ENCODE measurements around the gene PCNX4.

DNA sequence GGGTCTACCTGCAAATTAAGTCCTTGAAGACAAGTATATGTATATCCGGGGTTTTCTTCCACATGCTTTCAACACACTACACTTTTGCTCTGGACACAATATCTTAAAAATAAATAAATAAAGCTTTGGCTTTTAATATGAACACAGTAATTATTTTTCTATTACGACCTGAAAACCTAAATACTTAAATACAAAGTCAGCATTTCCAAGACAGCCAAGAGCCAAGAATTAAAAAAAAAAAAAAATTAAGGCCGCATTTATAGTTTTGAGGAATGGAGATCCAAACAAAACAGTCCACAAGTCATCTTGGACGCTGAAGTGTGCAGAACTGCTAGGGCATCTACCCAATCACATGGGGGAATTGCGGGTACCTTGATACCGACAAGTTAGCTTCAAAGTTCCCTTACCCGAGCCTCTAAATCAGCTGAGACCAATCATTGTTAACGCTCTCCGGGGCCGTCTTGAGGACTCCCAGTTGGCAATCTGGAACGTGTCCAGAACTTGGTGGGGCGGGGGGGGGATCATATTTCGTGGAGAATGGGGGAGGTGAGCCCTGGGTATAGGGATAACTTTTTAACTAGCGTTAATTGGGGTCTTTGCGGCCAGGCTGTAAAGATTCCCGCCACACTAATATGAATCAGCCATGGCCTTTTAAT is 731 bp upstream of the PCNX4 start:
- TF ChIP-seq, protein P1, sequence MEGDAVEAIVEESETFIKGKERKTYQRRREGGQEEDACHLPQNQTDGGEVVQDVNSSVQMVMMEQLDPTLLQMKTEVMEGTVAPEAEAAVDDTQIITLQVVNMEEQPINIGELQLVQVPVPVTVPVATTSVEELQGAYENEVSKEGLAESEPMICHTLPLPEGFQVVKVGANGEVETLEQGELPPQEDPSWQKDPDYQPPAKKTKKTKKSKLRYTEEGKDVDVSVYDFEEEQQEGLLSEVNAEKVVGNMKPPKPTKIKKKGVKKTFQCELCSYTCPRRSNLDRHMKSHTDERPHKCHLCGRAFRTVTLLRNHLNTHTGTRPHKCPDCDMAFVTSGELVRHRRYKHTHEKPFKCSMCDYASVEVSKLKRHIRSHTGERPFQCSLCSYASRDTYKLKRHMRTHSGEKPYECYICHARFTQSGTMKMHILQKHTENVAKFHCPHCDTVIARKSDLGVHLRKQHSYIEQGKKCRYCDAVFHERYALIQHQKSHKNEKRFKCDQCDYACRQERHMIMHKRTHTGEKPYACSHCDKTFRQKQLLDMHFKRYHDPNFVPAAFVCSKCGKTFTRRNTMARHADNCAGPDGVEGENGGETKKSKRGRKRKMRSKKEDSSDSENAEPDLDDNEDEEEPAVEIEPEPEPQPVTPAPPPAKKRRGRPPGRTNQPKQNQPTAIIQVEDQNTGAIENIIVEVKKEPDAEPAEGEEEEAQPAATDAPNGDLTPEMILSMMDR (IDR thresholded peaks at IDR 0.05) = no peak
- TF ChIP-seq POLR2AphosphoS5 (IDR thresholded peaks at IDR 0.05; ENCODE audit: low read depth, low read length) (no peak), SIN3A (IDR thresholded peaks at IDR 0.05; ENCODE audit: borderline replicate concordance, insufficient read depth, low read depth, low read length) (no peak)

All from Panc1 (cell line).